ENCODE data around the gene CORO2A. TPM values are rescaled to one million over a fixed set of nuclear protein-coding genes. Genes with fewer than 3 reads are reported as not detected.
"Not testable (repeated sequence)": the region's sequence is repeated elsewhere in the genome, so short reads cannot be mapped to it uniquely, and the experiment has no call there.

CORO2A gene
- total and polyA plus RNA-seq, 3 experiments from 2014 or later: 5.1 to 11.9 (median 5.1) TPM

DNA sequence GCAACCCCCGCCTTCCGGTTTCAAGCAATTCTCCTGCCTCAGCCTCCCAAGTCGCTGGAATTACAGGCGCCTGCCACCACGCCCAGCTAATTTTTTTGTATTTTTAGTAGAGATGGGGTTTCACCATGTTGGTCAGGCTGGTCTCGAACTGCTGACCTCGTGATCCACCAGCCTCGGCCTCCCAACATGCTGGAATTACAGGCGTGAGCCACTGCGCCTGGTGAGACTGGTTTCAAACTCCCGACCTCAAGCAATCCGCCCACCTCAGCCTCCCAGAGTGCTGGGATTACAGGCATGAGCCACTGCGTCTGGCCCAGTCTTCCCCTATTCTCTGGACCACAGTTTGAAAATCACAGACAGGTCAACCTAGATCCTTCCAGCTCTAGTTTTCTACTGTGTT is 68.3 kb downstream of the CORO2A start:
- not testable (repeated sequence) for H3K4me3 Mint-ChIP-seq; H3K27ac ChIP-seq (ENCODE audit: low read depth, low read length)
- CTCF ChIA-PET: interaction anchor here (7.4 kb wide), 1 partner anchor 16 kb away, joined by 92 read pairs; no protein-coding TSS in a partner anchor

DNA sequence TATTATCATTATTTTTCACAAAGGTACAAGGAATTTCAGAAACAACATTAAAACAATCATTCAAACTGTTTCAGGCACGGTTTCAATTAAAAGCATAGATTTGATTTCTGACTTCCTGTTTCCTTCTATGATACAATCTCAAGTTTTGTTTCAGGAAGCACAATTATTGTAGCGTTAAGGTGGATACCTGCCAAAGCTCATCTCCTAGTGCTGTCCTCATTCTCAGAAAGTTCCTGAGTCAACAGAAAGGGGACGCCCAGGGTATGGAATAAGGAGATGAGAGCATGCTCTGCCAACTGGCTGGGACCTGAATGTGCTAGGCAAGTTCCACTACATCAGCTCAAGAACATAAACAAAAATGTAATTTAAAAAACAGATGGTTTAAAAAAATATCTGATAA is 71.4 kb downstream of the CORO2A start:
- H3K36me3 ChIP-seq (ENCODE audit: insufficient read depth, low read length): no peaks in the 10 kb centered on the region
- ChIA-PET POLR2A (interaction anchor here (0.6 to 3.7 kb wide), 5 partner anchors 13 to 199 kb away, joined by 3 to 27 read pairs (median 3); partner anchors contain the start of genes TBC1D2 and TRMO), CTCF (interaction anchor here (0.8 to 7.4 kb wide), 9 partner anchors 12 to 197 kb away, joined by 3 to 92 read pairs (median 3); partner anchors contain the start of gene ANP32B)
- H3K4me3 ChIP-seq (ENCODE audit: low read length): no peak overlapping the region
- peaks cover 36% of the 10 kb centered on the region for H3K4me1 ChIP-seq (ENCODE audit: insufficient read depth, low read length)
- H3K4me1 Mint-ChIP-seq: peaks cover 45 to 61% (median 55%) of the 10 kb centered on the region in 3 donors
- peak overlapping the region; percentile 67 to 95 (median 86) for H3K4me3 Mint-ChIP-seq
- peaks cover 4 to 36% (median 10%) of the 10 kb centered on the region in 3 donors for H3K36me3 Mint-ChIP-seq
- no peak overlapping the region for H3K27ac ChIP-seq (ENCODE audit: low read depth, low read length)
- no peaks in the 10 kb centered on the region for H3K27me3 Mint-ChIP-seq
- no peaks in the 10 kb centered on the region for H3K27me3 ChIP-seq (ENCODE audit: insufficient read depth, low read length, poor library complexity, severe bottlenecking)
- DNase-seq: peak in 1 of 5 donors; percentile 30
- no peaks in the 10 kb centered on the region for H3K9me3 ChIP-seq (ENCODE audit: low read length)
- no peaks in the 10 kb centered on the region for H3K9me3 Mint-ChIP-seq
- peak overlapping the region; percentile 29 to 97 (median 92) for H3K27ac Mint-ChIP-seq

More for the DNA sequence above, 68.3 kb downstream of the CORO2A start:
- H3K36me3 ChIP-seq (ENCODE audit: insufficient read depth, low read length); H3K9me3 ChIP-seq (ENCODE audit: low read length); POLR2A ChIA-PET; H3K9me3 Mint-ChIP-seq; H3K27me3 Mint-ChIP-seq; DNase-seq; H3K4me3 ChIP-seq (ENCODE audit: low read length); H3K27me3 ChIP-seq (ENCODE audit: insufficient read depth, low read length, poor library complexity, severe bottlenecking): not testable (repeated sequence)
- peaks cover 22% of the 10 kb centered on the region for H3K4me1 ChIP-seq (ENCODE audit: insufficient read depth, low read length)
- Mint-ChIP-seq H3K27ac (peak overlapping the region in 2 of 8 donors; percentile 54 to 84), H3K36me3 (peaks cover 0 to 37% (median 10%) of the 10 kb centered on the region in 3 donors), H3K4me1 (peaks cover 28 to 38% (median 36%) of the 10 kb centered on the region in 3 donors)

DNA sequence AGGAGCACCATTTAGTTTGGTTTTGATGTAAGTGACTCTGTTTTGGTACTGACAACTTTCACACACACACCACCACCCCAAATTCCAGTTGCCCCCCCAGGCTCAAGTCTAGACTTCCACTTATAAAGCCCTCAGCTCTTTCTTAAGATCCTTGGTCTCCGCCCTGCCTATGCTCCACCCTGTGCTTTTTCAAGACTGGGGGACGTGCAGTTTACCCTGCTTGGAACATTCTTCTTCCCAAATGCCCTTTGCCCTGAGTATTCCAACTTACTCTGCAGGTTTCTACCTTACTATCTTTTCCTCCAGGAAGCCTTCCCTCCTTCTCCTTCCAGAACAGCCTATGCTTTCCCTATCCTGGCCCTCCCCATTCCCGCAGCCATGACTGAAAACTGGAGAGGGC is 72.0 kb downstream of the CORO2A start:
- H3K27ac Mint-ChIP-seq: peak overlapping the region; percentile 85 to 98 (median 94)
- Histone ChIP-seq H3K4me3 (ENCODE audit: low read length) (peak overlapping the region; percentile 35), H3K4me1 (ENCODE audit: insufficient read depth, low read length) (peaks cover 39% of the 10 kb centered on the region), H3K27me3 (ENCODE audit: insufficient read depth, low read length, poor library complexity, severe bottlenecking) (no peaks in the 10 kb centered on the region), H3K9me3 (ENCODE audit: low read length) (no peaks in the 10 kb centered on the region), H3K36me3 (ENCODE audit: insufficient read depth, low read length) (no peaks in the 10 kb centered on the region), H3K27ac (ENCODE audit: low read depth, low read length) (no peak overlapping the region)
- ChIA-PET POLR2A (interaction anchor here (1.2 to 3.8 kb wide), 4 partner anchors 19 to 198 kb away, joined by 3 to 49 read pairs (median 16); partner anchors contain the start of genes TBC1D2 and TRMO), CTCF (interaction anchor here (0.9 to 7.4 kb wide), 9 partner anchors 11 to 138 kb away, joined by 3 to 92 read pairs (median 5); partner anchors contain the start of genes ANP32B and TBC1D2)
- peaks cover 45 to 64% (median 55%) of the 10 kb centered on the region in 3 donors for H3K4me1 Mint-ChIP-seq
- H3K36me3 Mint-ChIP-seq: peaks cover 4 to 38% (median 10%) of the 10 kb centered on the region in 3 donors
- no peak for DNase-seq
- peak overlapping the region; percentile 67 to 95 (median 86) for H3K4me3 Mint-ChIP-seq
- H3K9me3 Mint-ChIP-seq: no peaks in the 10 kb centered on the region
- H3K27me3 Mint-ChIP-seq: no peaks in the 10 kb centered on the region

DNA sequence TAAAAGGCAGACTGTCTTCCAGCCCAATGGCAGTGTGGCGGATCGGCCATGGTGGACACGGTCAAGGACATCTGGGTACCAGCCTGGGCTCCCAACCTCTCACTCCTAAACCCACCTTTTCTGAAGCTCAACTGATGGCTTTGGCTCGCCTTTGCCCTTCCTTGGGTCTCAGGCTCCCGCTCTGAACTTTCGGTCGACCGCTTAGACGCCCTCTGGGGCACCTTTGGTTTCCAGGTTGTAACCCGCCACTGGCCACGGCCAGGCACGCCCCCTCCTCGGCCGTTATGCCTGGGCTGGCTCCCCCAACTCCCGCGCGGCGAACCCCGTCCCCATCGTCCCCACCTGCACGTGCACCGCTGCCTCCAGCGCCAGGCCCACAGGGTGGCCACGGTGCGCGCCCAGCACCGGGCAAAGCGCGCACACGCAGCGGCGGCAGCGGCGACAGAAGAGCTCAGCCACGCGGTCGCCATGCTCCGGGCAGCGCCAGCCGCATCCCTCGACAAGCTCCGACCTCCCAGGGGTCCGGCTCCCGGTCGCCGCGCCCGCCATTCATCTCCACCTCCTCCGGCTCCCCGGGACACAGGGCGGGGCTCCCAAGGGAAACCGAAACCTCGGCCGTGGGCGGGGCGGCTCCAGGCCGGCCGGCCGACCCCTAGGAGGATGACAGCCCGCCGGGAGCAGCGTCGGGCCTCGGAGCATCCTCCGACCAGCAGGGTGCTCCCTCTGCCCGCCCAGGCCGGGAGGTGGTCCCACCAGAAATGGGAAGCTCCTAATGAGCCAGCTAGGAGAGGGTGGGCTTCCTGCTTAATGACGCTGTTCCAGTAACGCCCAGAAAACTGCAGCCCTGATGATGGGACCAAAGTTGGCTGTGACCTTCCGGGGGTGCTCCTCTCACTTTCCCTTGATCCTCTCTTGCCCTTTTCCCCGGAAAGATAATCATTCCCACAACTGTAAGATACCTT is 73.5 kb downstream of the CORO2A start, which contains the start of gene TRIM14:
Gene TRIM14, minus strand, starts transcription at position 583 of the 962 bp plus-strand sequence. Its CDS starts 34 bp downstream, at position 549.
- Mint-ChIP-seq H3K9me3 (no peaks in the 10 kb centered on the region), H3K4me3 (peak within 1 kb of the TSS; percentile 86 to 95 (median 90)), H3K36me3 (peaks cover 4 to 27% (median 5%) of the 10 kb centered on the region in 3 donors), H3K27ac (peak within 1 kb of the TSS; percentile 85 to 99 (median 96)), H3K4me1 (peaks cover 45 to 70% (median 61%) of the 10 kb centered on the region in 3 donors), H3K27me3 (no peaks in the 10 kb centered on the region)
- Histone ChIP-seq H3K27ac (ENCODE audit: low read depth, low read length) (peak within 1 kb of the TSS; percentile 59), H3K4me3 (ENCODE audit: low read length) (peak within 1 kb of the TSS; percentile 95), H3K9me3 (ENCODE audit: low read length) (no peaks in the 10 kb centered on the region), H3K4me1 (ENCODE audit: insufficient read depth, low read length) (peaks cover 43% of the 10 kb centered on the region), H3K27me3 (ENCODE audit: insufficient read depth, low read length, poor library complexity, severe bottlenecking) (no peaks in the 10 kb centered on the region), H3K36me3 (ENCODE audit: insufficient read depth, low read length) (no peaks in the 10 kb centered on the region)
- ChIA-PET CTCF (interaction anchor here (0.7 to 7.4 kb wide), 21 partner anchors 10 to 199 kb away, joined by 3 to 92 read pairs (median 3); partner anchors contain the start of genes CORO2A, TBC1D2 and TRMO), POLR2A (interaction anchor here (0.6 to 3.8 kb wide), 14 partner anchors 10 to 220 kb away, joined by 3 to 49 read pairs (median 4); partner anchors contain the start of genes CORO2A and TBC1D2)
- peak; percentile 46 to 73 (median 58) for DNase-seq

DNA sequence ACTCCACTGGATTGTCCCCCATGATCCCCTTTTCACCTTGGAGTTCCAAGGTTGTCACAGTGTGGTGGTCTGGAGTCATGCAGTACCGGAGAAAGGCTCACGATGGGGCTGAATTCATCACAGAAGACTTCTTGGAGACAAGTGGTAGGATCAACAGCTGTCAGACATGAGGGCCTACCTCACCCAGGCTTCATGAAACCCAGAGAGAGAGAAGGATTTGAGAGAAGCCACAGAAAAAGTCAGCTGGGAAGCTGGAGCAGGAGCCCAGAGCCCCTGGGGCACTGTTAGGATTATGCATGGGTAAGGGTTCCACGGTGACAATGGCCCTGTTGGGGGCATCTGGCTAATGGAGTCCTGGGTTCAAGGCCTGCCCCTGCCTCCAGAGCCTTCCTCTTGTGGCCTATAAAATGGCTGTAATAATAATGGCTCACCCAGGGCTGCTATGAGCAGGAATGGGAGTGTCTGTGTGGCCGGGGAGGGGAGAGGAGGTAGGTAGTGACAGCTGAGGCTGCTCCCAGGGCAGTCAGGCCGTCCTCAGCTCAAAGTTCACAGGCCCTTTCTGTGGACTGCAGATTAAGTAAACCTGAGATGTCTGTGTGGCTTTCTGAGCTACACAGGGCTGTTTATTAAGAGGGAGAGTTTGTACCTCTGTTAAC is 74.3 kb downstream of the CORO2A start:
- Mint-ChIP-seq H3K36me3 (peaks cover 4 to 27% (median 5%) of the 10 kb centered on the region in 3 donors), H3K27me3 (no peaks in the 10 kb centered on the region), H3K4me3 (peak overlapping the region; percentile 86 to 95 (median 90)), H3K4me1 (peaks cover 47 to 78% (median 67%) of the 10 kb centered on the region in 3 donors), H3K9me3 (no peaks in the 10 kb centered on the region), H3K27ac (peak overlapping the region; percentile 85 to 99 (median 96))
- ChIA-PET POLR2A (interaction anchor here (0.6 to 3.8 kb wide), 9 partner anchors 9 to 213 kb away, joined by 3 to 49 read pairs (median 7); partner anchors contain the start of genes CORO2A and TBC1D2), CTCF (interaction anchor here (0.7 to 7.4 kb wide), 18 partner anchors 10 to 198 kb away, joined by 3 to 92 read pairs (median 4); partner anchors contain the start of genes CORO2A, TBC1D2 and TRMO)
- H3K27me3 ChIP-seq (ENCODE audit: insufficient read depth, low read length, poor library complexity, severe bottlenecking): no peaks in the 10 kb centered on the region
- peak overlapping the region; percentile 59 for H3K27ac ChIP-seq (ENCODE audit: low read depth, low read length)
- H3K4me3 ChIP-seq (ENCODE audit: low read length): peak overlapping the region; percentile 95
- no peaks in the 10 kb centered on the region for H3K36me3 ChIP-seq (ENCODE audit: insufficient read depth, low read length)
- DNase-seq: peak; percentile 23 to 73 (median 55)
- H3K4me1 ChIP-seq (ENCODE audit: insufficient read depth, low read length): peaks cover 43% of the 10 kb centered on the region
- no peaks in the 10 kb centered on the region for H3K9me3 ChIP-seq (ENCODE audit: low read length)

DNA sequence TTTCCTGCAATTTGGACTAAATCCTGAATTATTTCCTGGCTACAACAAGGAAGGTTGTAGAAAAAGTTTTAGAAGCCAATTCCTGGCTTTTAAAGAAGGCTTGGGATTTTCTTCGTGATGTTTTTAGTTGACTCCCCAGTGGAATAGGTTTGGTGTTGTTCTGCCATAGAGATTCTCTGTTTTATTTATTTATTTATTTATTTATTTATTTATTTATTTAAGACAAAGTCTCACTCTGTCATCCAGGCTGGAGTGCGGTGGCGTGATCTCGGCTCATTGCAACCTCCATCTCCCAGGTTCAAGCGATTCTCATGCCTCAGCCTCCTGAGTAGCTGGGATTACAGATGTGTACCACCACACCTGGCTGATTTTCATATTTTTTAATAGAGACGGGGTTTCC is 75.3 kb downstream of the CORO2A start:
- POLR2A ChIA-PET: interaction anchor here (0.5 to 3.8 kb wide), 2 partner anchors 10 to 16 kb away, joined by 6 to 49 read pairs; no protein-coding TSS in a partner anchor
- H3K9me3 Mint-ChIP-seq: not testable (repeated sequence)

DNA sequence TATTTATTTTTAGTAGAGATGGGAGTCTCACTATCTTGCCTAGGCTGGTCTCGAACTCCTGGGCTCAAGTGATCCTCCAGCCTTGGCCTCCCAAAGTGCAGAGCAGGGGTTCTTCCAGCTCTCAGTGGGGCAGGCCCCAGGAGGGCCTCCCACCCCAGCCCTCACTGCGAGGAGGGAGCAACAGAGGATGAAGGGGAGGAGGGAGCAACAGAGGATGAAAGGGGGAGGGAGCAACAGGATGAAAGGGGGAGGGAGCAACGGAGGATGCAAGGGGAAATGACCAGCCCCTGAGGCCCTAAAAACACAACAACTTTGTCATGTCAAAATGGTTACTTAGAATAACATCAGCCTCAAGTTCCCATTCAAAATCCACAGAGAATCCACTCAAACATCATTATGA is 83.4 kb downstream of the CORO2A start:
- peak overlapping the region; percentile 65 to 99 (median 98) for H3K27ac Mint-ChIP-seq
- H3K36me3 Mint-ChIP-seq: peaks cover 7 to 63% (median 17%) of the 10 kb centered on the region in 3 donors
- Histone ChIP-seq H3K4me3 (ENCODE audit: low read length) (peak overlapping the region; percentile 20), H3K36me3 (ENCODE audit: insufficient read depth, low read length) (peaks cover 7% of the 10 kb centered on the region), H3K27me3 (ENCODE audit: insufficient read depth, low read length, poor library complexity, severe bottlenecking) (no peaks in the 10 kb centered on the region), H3K9me3 (ENCODE audit: low read length) (no peaks in the 10 kb centered on the region), H3K4me1 (ENCODE audit: insufficient read depth, low read length) (peaks cover 60% of the 10 kb centered on the region), H3K27ac (ENCODE audit: low read depth, low read length) (peak overlapping the region; percentile 28)
- peak overlapping the region in 5 of 7 donors; percentile 11 to 78 (median 44) for H3K4me3 Mint-ChIP-seq
- no peak for DNase-seq
- H3K9me3 Mint-ChIP-seq: no peaks in the 10 kb centered on the region
- H3K27me3 Mint-ChIP-seq: no peaks in the 10 kb centered on the region
- H3K4me1 Mint-ChIP-seq: peaks cover 70 to 87% (median 86%) of the 10 kb centered on the region in 3 donors
- CTCF ChIA-PET: interaction anchor here (1.1 to 10.1 kb wide), 7 partner anchors 11 to 145 kb away, joined by 3 to 92 read pairs (median 4); partner anchors contain the start of gene TRIM14
- POLR2A ChIA-PET: interaction anchor here (1.0 to 2.4 kb wide), 3 partner anchors 10 to 146 kb away, joined by 3 to 13 read pairs (median 5); partner anchors contain the start of genes TBC1D2 and TRIM14

More for the DNA sequence above, 75.3 kb downstream of the CORO2A start:
- not testable (repeated sequence) for DNase-seq; H3K9me3 ChIP-seq (ENCODE audit: low read length); H3K27me3 ChIP-seq (ENCODE audit: insufficient read depth, low read length, poor library complexity, severe bottlenecking); H3K4me3 ChIP-seq (ENCODE audit: low read length); H3K27ac ChIP-seq (ENCODE audit: low read depth, low read length); H3K27me3 Mint-ChIP-seq; H3K36me3 ChIP-seq (ENCODE audit: insufficient read depth, low read length)
- Mint-ChIP-seq H3K4me1 (peaks cover 48 to 73% (median 67%) of the 10 kb centered on the region in 3 donors), H3K36me3 (peaks cover 4 to 29% (median 6%) of the 10 kb centered on the region in 3 donors), H3K4me3 (peak overlapping the region in 4 of 7 donors; percentile 86 to 94 (median 88)), H3K27ac (peak overlapping the region in 7 of 8 donors; percentile 29 to 99 (median 72))
- CTCF ChIA-PET: interaction anchor here (0.6 to 7.4 kb wide), 5 partner anchors 9 to 75 kb away, joined by 3 to 92 read pairs (median 17); partner anchors contain the start of gene CORO2A
- H3K4me1 ChIP-seq (ENCODE audit: insufficient read depth, low read length): peaks cover 39% of the 10 kb centered on the region
